Stimulated activated CD8-positive, alpha-beta memory T cell treated with anti-CD3 and anti-CD28 coated beads, Interleukin-4, amount 100 ng/mL, for 4 hours (primary cell): ENCODE results near the gene CAPN1.

Source experiments
- DNase-seq, 2 donors: peaks; one replicate each; pipeline ENCODE4 v3.0.0-alpha.2; 2020; ENCODE audit warnings: low read depth in 2 of 2, low spot score in 1 of 2

The CAPN1 gene

GRCh38 chr11:65260302-65260701 is 78.6 kb downstream of the CAPN1 start:
- no peak for DNase-seq

- DNase-seq: no peak
Measured at GRCh38 chr11:65260756-65261590, 79.2 kb downstream of the CAPN1 start.
